ENCODE data around the gene CDC6.

Gene CDC6

GRCh38 chr17:40311575-40311974, 23.9 kb downstream of the CDC6 start:
- no peak for DNase-seq (ENCODE audit: low read depth)
- no peak for TF ChIP-seq CTCF (IDR thresholded peaks at IDR 0.05; ENCODE audit: insufficient read depth, low read depth, low read length, missing control alignments)
- no peak overlapping the region; the same call in 1 of the 2 replicates for H3K4me3 ChIP-seq (ENCODE audit: low read depth, low read length)

GRCh38 chr17:40312131-40312731, 24.6 kb downstream of the CDC6 start:
- H3K4me3 ChIP-seq (ENCODE audit: low read depth, low read length): peak overlapping the region; percentile 50
- DNase-seq (ENCODE audit: low read depth): no peak
- no peak for TF ChIP-seq CTCF (IDR thresholded peaks at IDR 0.05; ENCODE audit: insufficient read depth, low read depth, low read length, missing control alignments)

- no peak for DNase-seq (ENCODE audit: low read depth)
- TF ChIP-seq CTCF (IDR thresholded peaks at IDR 0.05; ENCODE audit: insufficient read depth, low read depth, low read length, missing control alignments): no peak
- peak overlapping the region; percentile 50 for H3K4me3 ChIP-seq (ENCODE audit: low read depth, low read length)
Measured at GRCh38 chr17:40312893-40313667, 25.4 kb downstream of the CDC6 start.

GRCh38 chr17:40313668-40314583, 26.2 kb downstream of the CDC6 start:
- no peak for DNase-seq (ENCODE audit: low read depth)
- TF ChIP-seq CTCF (IDR thresholded peaks at IDR 0.05; ENCODE audit: insufficient read depth, low read depth, low read length, missing control alignments): no peak
- H3K4me3 ChIP-seq (ENCODE audit: low read depth, low read length): peak overlapping the region; percentile 50

- no peak for TF ChIP-seq CTCF (IDR thresholded peaks at IDR 0.05; ENCODE audit: insufficient read depth, low read depth, low read length, missing control alignments)
- no peak overlapping the region for H3K4me3 ChIP-seq (ENCODE audit: low read depth, low read length)
- peak; percentile 65 for DNase-seq (ENCODE audit: low read depth)
Measured at GRCh38 chr17:40314584-40314956, 26.9 kb downstream of the CDC6 start.

- no peak overlapping the region for H3K4me3 ChIP-seq (ENCODE audit: low read depth, low read length)
- no peak for TF ChIP-seq CTCF (IDR thresholded peaks at IDR 0.05; ENCODE audit: insufficient read depth, low read depth, low read length, missing control alignments)
- DNase-seq (ENCODE audit: low read depth): no peak
Measured at GRCh38 chr17:40315206-40315605, 27.5 kb downstream of the CDC6 start.

Measured in GM12865 (cell line).